KMS-11 (cell line): ENCODE measurements around the gene PHF14.

ENCODE experiments used
- H2AFZ ChIP-seq: fragments of 200-600 bp; sonication (generic); 2 replicates; pipeline ENCODE4 v1.6.1; 2016; ENCODE audit warnings: antibody characterized with exemption, mixed run types, low read depth
- H3K27ac ChIP-seq: fragments of 200-600 bp; sonication (generic); 2 replicates; pipeline ENCODE4 v1.6.1; 2016; ENCODE audit warnings: mild to moderate bottlenecking, mixed run types
- H3K27me3 ChIP-seq: fragments of 200-600 bp; sonication (generic); 2 replicates; pipeline ENCODE4 v1.6.1; 2017; ENCODE audit warnings: mild to moderate bottlenecking, low read depth, mixed run types, moderate library complexity; ENCODE audit not compliant: insufficient read depth
- H3K36me3 ChIP-seq: fragments of 200-600 bp; sonication (generic); 2 replicates; pipeline ENCODE4 v1.6.1; 2017; ENCODE audit warnings: mild to moderate bottlenecking, mixed run types; ENCODE audit not compliant: insufficient read depth
- H3K4me1 ChIP-seq: fragments of 200-600 bp; sonication (generic); 2 replicates; pipeline ENCODE4 v1.6.1; 2016; ENCODE audit warnings: mild to moderate bottlenecking, low read depth, mixed run types; ENCODE audit not compliant: poor library complexity, severe bottlenecking
- H3K4me2 ChIP-seq: fragments of 200-600 bp; sonication (generic); 2 replicates; pipeline ENCODE4 v1.7.0; 2016; ENCODE audit warnings: mild to moderate bottlenecking, mixed run types
- H3K4me3 ChIP-seq: fragments of 200-600 bp; sonication (generic); IDR thresholded peaks from 2 replicates; pipeline ENCODE4 v1.6.1; 2017; ENCODE audit warnings: low read depth, low read length, mixed read lengths; ENCODE audit not compliant: insufficient read depth
- H3K79me2 ChIP-seq: fragments of 200-600 bp; sonication (generic); 2 replicates; pipeline ENCODE4 v1.6.1; 2016; ENCODE audit warnings: low read depth, mixed run types; ENCODE audit not compliant: insufficient read depth
- H3K9ac ChIP-seq: fragments of 200-600 bp; sonication (generic); 2 replicates; pipeline ENCODE4 v1.6.1; 2016; ENCODE audit warnings: mild to moderate bottlenecking, mixed run types
- H4K20me1 ChIP-seq: fragments of 200-600 bp; sonication (generic); 2 replicates; pipeline ENCODE4 v1.6.1; 2016; ENCODE audit warnings: mild to moderate bottlenecking, mixed run types; ENCODE audit not compliant: insufficient read depth
- TF ChIP-seq, protein P1 (sequence below): fragments of 200-600 bp; sonication (generic); conservative IDR thresholded peaks from 2 replicates; pipeline ENCODE4 v1.6.1; 2017; ENCODE audit warnings: low read depth, mild to moderate bottlenecking, antibody characterized with exemption, low read length, moderate library complexity, mixed read lengths

Gene PHF14

GRCh38 chr7:11192506-11192905 lies 218.8 kb downstream of the PHF14 start:
- H2AFZ ChIP-seq, result no peak overlapping the region
- H4K20me1 ChIP-seq, result no peaks in the 10 kb centered on the region
- no peak overlapping the region for H3K4me3 ChIP-seq
- no peak overlapping the region for H3K27ac ChIP-seq
- H3K27me3 ChIP-seq, result no peaks in the 10 kb centered on the region
- no peaks in the 10 kb centered on the region for H3K36me3 ChIP-seq
- H3K4me2 ChIP-seq, result no peak overlapping the region
- TF ChIP-seq, protein P1, sequence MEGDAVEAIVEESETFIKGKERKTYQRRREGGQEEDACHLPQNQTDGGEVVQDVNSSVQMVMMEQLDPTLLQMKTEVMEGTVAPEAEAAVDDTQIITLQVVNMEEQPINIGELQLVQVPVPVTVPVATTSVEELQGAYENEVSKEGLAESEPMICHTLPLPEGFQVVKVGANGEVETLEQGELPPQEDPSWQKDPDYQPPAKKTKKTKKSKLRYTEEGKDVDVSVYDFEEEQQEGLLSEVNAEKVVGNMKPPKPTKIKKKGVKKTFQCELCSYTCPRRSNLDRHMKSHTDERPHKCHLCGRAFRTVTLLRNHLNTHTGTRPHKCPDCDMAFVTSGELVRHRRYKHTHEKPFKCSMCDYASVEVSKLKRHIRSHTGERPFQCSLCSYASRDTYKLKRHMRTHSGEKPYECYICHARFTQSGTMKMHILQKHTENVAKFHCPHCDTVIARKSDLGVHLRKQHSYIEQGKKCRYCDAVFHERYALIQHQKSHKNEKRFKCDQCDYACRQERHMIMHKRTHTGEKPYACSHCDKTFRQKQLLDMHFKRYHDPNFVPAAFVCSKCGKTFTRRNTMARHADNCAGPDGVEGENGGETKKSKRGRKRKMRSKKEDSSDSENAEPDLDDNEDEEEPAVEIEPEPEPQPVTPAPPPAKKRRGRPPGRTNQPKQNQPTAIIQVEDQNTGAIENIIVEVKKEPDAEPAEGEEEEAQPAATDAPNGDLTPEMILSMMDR, result no peak
- H3K4me1 ChIP-seq, result no peaks in the 10 kb centered on the region
- no peaks in the 10 kb centered on the region for H3K79me2 ChIP-seq
- no peak overlapping the region for H3K9ac ChIP-seq

- Histone ChIP-seq H3K4me3 (no peak overlapping the region), H3K27ac (no peak overlapping the region), H3K9ac (no peak overlapping the region), H2AFZ (no peak overlapping the region), H3K4me1 (no peaks in the 10 kb centered on the region), H3K4me2 (no peak overlapping the region), H3K36me3 (no peaks in the 10 kb centered on the region), H4K20me1 (no peaks in the 10 kb centered on the region), H3K79me2 (no peaks in the 10 kb centered on the region), H3K27me3 (no peaks in the 10 kb centered on the region)
- TF ChIP-seq, protein P1, result no peak
Measured at GRCh38 chr7:11193131-11193867, 219.6 kb downstream of the PHF14 start.

- Histone ChIP-seq H3K79me2 (no peaks in the 10 kb centered on the region), H3K27ac (no peak overlapping the region), H3K4me2 (no peak overlapping the region), H2AFZ (no peak overlapping the region), H3K36me3 (no peaks in the 10 kb centered on the region), H3K4me1 (no peaks in the 10 kb centered on the region), H3K27me3 (no peaks in the 10 kb centered on the region), H3K9ac (no peak overlapping the region), H4K20me1 (no peaks in the 10 kb centered on the region), H3K4me3 (no peak overlapping the region)
- TF ChIP-seq, protein P1, result no peak
Measured at GRCh38 chr7:11193888-11194287, 220.2 kb downstream of the PHF14 start.

GRCh38 chr7:11194492-11194891 lies 220.8 kb downstream of the PHF14 start:
- H3K4me3 ChIP-seq, result no peak overlapping the region
- TF ChIP-seq, protein P1, result no peak
- H3K4me1 ChIP-seq, result no peaks in the 10 kb centered on the region
- no peak overlapping the region for H3K9ac ChIP-seq
- no peaks in the 10 kb centered on the region for H3K36me3 ChIP-seq
- no peaks in the 10 kb centered on the region for H4K20me1 ChIP-seq
- H3K27me3 ChIP-seq, result no peaks in the 10 kb centered on the region
- H3K4me2 ChIP-seq, result no peak overlapping the region
- no peak overlapping the region for H2AFZ ChIP-seq
- no peaks in the 10 kb centered on the region for H3K79me2 ChIP-seq
- H3K27ac ChIP-seq, result no peak overlapping the region
